Motor neuron (in vitro differentiated cells): Measurements from ENCODE around the gene CD37. TPM values are rescaled to one million over a fixed set of nuclear protein-coding genes. Genes with fewer than 3 reads are reported as not detected.

Experiments used
- ATAC-seq, 8 experiments: fragments of 200-7000 bp; cut with Tn5 transposase; replicated peaks in 6 of 8; 2 replicates each; pipeline ENCODE4 v1.8.0; 2021; ENCODE audit warnings: mild to moderate bottlenecking in 8 of 8, moderate library complexity in 8 of 8
- H3K27ac ChIP-seq, 2 donors: fragments of 250-450 bp; sonication (Bioruptor Pico); 2 replicates each; pipeline ENCODE4 v1.9.0; 2021; ENCODE audit warnings: antibody characterized with exemption in 2 of 2, mild to moderate bottlenecking in 2 of 2, moderate library complexity in 1 of 2
- H3K4me1 ChIP-seq, 2 donors: fragments of 250-450 bp; sonication (Bioruptor Pico); replicated peaks in 1 of 2; 2 replicates each; pipeline ENCODE4 v1.6.1; 2021; ENCODE audit warnings: antibody characterized with exemption in 2 of 2, mild to moderate bottlenecking in 2 of 2, moderate library complexity in 1 of 2
- H3K4me3 ChIP-seq, 5 donors: fragments of 250-450 bp; sonication (Bioruptor Pico); 2 replicates each; pipeline ENCODE4 v1.9.0; 2021; ENCODE audit warnings: antibody characterized with exemption in 5 of 5, mild to moderate bottlenecking in 5 of 5, moderate library complexity in 4 of 5
- WGBS, 10 experiments: fragments of 450-650 bp; shearing (Covaris generic); methylation state at CpG; one replicate each; pipeline ENCODE4 v1.0.0; 2022; 5-methylcytosine and 5-hydroxymethylcytosine counted together
- in situ Hi-C, 9 experiments: fragments of 400-800 bp; cut with MboI; loops; one replicate each; pipeline ENCODE4 v1.15.0; 2021; ENCODE audit warnings: low sequenced_read_pairs in 9 of 9, low pct_unique_long_range_greater_than_20kb in 2 of 9; ENCODE audit not compliant: unreplicated experiment in 9 of 9
- total RNA-seq, 8 experiments: library from RNA; unstranded; fragments of 300-600 nt; gene quantifications; 2 replicates each; pipeline versions ENCODE4 v1.2.3 to v1.2.4, GENCODE V29; 2022

Gene CD37
- total RNA-seq, 8 experiments from 2014 or later = 2.8 to 40.2 (median 11.4) TPM

DNA sequence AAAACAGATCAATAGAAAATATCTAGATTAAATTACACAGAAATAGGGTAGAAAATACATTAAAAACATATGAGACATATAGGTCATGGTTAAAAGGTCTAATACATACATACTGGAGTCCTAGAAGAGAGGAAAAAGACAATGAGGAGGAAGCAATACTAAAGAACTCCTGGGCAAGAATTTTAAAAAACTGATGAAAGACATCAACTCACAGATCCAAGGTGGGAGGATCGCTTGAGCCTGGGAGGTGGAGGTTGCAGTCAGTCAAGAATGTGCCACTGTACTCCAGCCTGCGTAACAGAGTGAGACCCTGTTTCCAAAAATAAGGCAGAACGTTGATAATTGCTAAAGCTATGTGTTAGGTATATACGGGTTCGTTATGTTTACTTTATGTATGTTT is 47.4 kb downstream of the CD37 start:
- Histone ChIP-seq H3K4me3 (no peak overlapping the region), H3K4me1 (no peaks in the 10 kb centered on the region), H3K27ac (no peak overlapping the region)
- 29 to 93% (median 67%) methylated on average over 1 to 5 of the region's 5 CpGs for WGBS, 10 experiments
- no peak for ATAC-seq
- in situ Hi-C loops = loop anchor here in 1 of 9 experiments (25.0 kb wide), 1 partner anchor 155 kb away; the partner anchor contains the start of gene RCN3

DNA sequence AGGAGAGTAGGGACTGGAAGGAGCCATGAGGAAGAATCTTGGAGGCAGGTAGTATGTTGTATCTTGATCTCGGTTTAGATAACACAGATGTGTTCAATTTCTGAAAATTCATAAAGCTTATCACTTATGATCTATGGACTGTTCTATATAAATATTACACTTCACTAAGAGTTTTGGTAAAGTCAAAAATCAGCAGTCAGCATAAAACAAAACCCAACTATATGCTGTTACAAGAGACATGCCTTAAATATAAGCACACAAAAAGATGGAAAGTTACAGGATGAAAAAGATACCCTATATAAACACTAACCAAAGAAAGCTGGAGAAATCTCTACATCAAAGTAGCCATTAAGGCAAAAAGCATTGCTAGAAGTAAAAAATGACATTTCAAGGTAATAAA is 48.4 kb downstream of the CD37 start:
- WGBS, 10 experiments = 0 to 89% (median 72%) methylated on average over 1 of the region's 1 CpG; no CpG with 5 or more reads in 2 of the 10 experiments
- no peak overlapping the region for H3K4me3 ChIP-seq
- H3K4me1 ChIP-seq = no peaks in the 10 kb centered on the region
- in situ Hi-C loops = loop anchor here in 1 of 9 experiments (25.0 kb wide), 1 partner anchor 154 kb away; the partner anchor contains the start of gene RCN3
- no peak for ATAC-seq
- no peak overlapping the region for H3K27ac ChIP-seq

DNA sequence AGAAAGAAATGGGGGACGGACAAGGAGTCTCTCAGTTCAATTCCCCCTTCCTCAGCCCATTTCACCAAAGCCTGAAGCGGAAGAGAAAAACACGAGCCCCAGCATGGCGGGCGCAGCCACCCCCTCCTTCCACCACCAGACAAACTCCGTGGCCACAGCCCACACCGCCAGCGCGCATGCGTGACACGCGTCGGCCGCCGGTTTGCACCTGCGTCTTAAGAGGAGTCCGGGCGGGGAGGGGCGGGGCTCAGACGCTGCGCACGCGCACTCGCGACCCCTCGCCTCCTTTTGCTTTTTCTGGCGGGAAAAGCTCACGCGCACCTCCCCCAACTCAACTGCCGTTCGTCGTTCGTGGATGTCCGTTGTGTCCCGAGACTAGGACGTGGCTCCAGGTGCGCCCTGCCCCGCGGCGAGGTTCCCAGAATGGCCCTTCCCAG is 52.7 kb downstream of the CD37 start, which contains the start of gene KASH5:
Gene KASH5, plus strand, starts transcription at position 314 of the 437 bp plus-strand sequence. CDS start 2,635 bp downstream, outside the sequence.
- no peak within 1 kb of the TSS for H3K4me3 ChIP-seq
- 41 to 80% (median 67%) methylated on average over 1 to 10 of the region's 40 CpGs; no CpG with 5 or more reads in 7 of the 10 experiments for WGBS, 10 experiments
- no peak within 1 kb of the TSS for H3K27ac ChIP-seq
- H3K4me1 ChIP-seq = peaks cover 0 to 4% of the 10 kb centered on the region in 2 donors
- peak in 1 of 8 experiments; percentile 50 for ATAC-seq
- in situ Hi-C loops = loop anchor here in 1 of 9 experiments (25.0 kb wide), 1 partner anchor 149 kb away; the partner anchor contains the start of gene RCN3

DNA sequence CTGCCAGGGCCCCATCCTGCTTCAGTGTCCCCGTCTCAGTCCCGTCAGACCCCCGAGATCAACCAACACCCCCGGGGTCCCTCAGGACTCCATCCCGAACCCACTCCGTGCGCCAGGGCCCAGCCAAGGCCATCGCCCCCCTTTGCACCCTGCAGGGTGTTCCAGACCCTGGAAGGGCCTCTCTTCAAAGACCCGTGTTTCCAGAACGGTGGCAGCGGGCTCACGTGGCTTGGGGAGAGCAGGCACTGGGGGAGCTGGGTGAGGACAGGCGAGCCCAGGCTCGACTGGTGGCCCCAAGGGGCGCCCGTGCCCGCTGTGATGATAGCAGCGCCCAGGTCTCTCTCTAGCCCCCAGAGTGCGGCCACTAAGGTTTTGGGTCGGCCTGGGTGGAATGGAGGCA is 54.2 kb downstream of the CD37 start:
- WGBS, 10 experiments = 40 to 100% (median 92%) methylated on average over 1 to 4 of the region's 20 CpGs; no CpG with 5 or more reads in 7 of the 10 experiments
- in situ Hi-C loops = loop anchor here in 1 of 9 experiments (25.0 kb wide), 1 partner anchor 148 kb away; the partner anchor contains the start of gene RCN3
- Histone ChIP-seq H3K4me1 (peaks cover 8% of the 10 kb centered on the region in 2 donors), H3K4me3 (no peak overlapping the region), H3K27ac (no peak overlapping the region)
- no peak for ATAC-seq

Other genes with a start within 250 kb of the CD37 start
- gene SNRNP70, start 250.0 kb upstream of the CD37 start, total RNA-seq = 100 to 1,000 TPM; 101 to 312 (median 157) TPM
- gene LIN7B, start 221.0 kb upstream of the CD37 start, total RNA-seq = 10 to 100 TPM in 5 of 8 experiments, 1 to 10 TPM in 3; 2.0 to 65.1 (median 24.4) TPM
- 1 to 10 TPM; 2.3 to 5.7 (median 3.4) TPM for gene C19orf73, start 216.3 kb upstream of the CD37 start, total RNA-seq
- 10 to 100 TPM in 7 of 8 experiments, 1 to 10 TPM in 1; 4.7 to 52.5 (median 23.5) TPM for gene PPFIA3, start 215.9 kb upstream of the CD37 start, total RNA-seq
- 10 to 100 TPM in 4 of 8 experiments, 1 to 10 TPM in 3, under 1 TPM in 1; 0.81 to 55.7 (median 12.3) TPM for gene HRC, start 180.0 kb upstream of the CD37 start, total RNA-seq
- gene TRPM4, start 177.6 kb upstream of the CD37 start, total RNA-seq = 10 to 100 TPM in 7 of 8 experiments, 1 to 10 TPM in 1; 7.0 to 46.8 (median 16.4) TPM
- gene SLC6A16, start 10.2 kb upstream of the CD37 start, total RNA-seq = 1 to 10 TPM in 4 of 8 experiments, under 1 TPM in 4; 0.51 to 2.4 (median 1.1) TPM
- 10 to 100 TPM in 6 of 8 experiments, 1 to 10 TPM in 2; 6.0 to 78.1 (median 14.2) TPM for gene TEAD2, start 27.0 kb downstream of the CD37 start, total RNA-seq
- 1 to 10 TPM in 4 of 8 experiments, under 1 TPM in 2, not detected in 2; 0.38 to 5.2 (median 1.4) TPM for gene DKKL1, start 28.5 kb downstream of the CD37 start, total RNA-seq
- gene KASH5, start 52.8 kb downstream of the CD37 start, total RNA-seq = 1 to 10 TPM in 2 of 8 experiments, under 1 TPM in 4, not detected in 2; 0.27 to 2.7 (median 0.51) TPM
- gene PTH2, start 88.0 kb downstream of the CD37 start, total RNA-seq = 1 to 10 TPM in 1 of 8 experiments, not detected in 7; 1.2 TPM
- 1 to 10 TPM in 1 of 8 experiments, under 1 TPM in 5, not detected in 2; 0.42 to 1.1 (median 0.67) TPM for gene GFY, start 90.0 kb downstream of the CD37 start, total RNA-seq
- 1 to 10 TPM in 2 of 8 experiments, under 1 TPM in 5, not detected in 1; 0.16 to 1.9 (median 0.71) TPM for gene SLC17A7, start 106.1 kb downstream of the CD37 start, total RNA-seq
- gene PIH1D1, start 116.4 kb downstream of the CD37 start, total RNA-seq = 10 to 100 TPM; 53.1 to 94.9 (median 76.4) TPM
- gene ALDH16A1, start 117.8 kb downstream of the CD37 start, total RNA-seq = 10 to 100 TPM in 4 of 8 experiments, 1 to 10 TPM in 4; 3.6 to 26.2 (median 10.8) TPM
- gene FLT3LG, start 138.8 kb downstream of the CD37 start, total RNA-seq = 1 to 10 TPM in 5 of 8 experiments, under 1 TPM in 3; 0.22 to 8.7 (median 1.4) TPM
- 1,000 to 10,000 TPM; 2,225 to 4,117 (median 3,221) TPM for gene RPL13A, start 152.2 kb downstream of the CD37 start, total RNA-seq
- gene RPS11, start 161.0 kb downstream of the CD37 start, total RNA-seq = 1,000 to 10,000 TPM; 2,973 to 6,174 (median 3,870) TPM
- gene FCGRT, start 177.3 kb downstream of the CD37 start, total RNA-seq = 10 to 100 TPM in 4 of 8 experiments, 1 to 10 TPM in 4; 2.2 to 70.6 (median 27.8) TPM
- 10 to 100 TPM in 2 of 8 experiments, 1 to 10 TPM in 6; 2.0 to 13.2 (median 6.4) TPM for gene RCN3, start 192.6 kb downstream of the CD37 start, total RNA-seq
- 100 to 1,000 TPM in 2 of 8 experiments, 10 to 100 TPM in 6; 61.7 to 145 (median 76.6) TPM for gene NOSIP, start 245.2 kb downstream of the CD37 start, total RNA-seq
- 1 to 10 TPM in 1 of 8 experiments, under 1 TPM in 7; 0.21 to 1.1 (median 0.60) TPM for gene PRRG2, start 245.9 kb downstream of the CD37 start, total RNA-seq